Measurements from ENCODE around the gene BTAF1. TPM values are rescaled to one million over a fixed set of nuclear protein-coding genes. Genes with fewer than 3 reads are reported as not detected.
A peak's percentile ranks its signal among the peaks of the same experiment; 100 is the strongest.

Gene BTAF1
- total and polyA plus RNA-seq, 2 experiments from 2014 or later, result 30.4 to 55.7 TPM

- TF ChIP-seq EZH2phosphoT487 (IDR thresholded peaks at IDR 0.05; ENCODE audit: unreplicated experiment) (no peak), NANOG (IDR thresholded peaks at IDR 0.05; ENCODE audit: borderline replicate concordance) (no peak), ETS1 (IDR thresholded peaks at IDR 0.05) (no peak), REST (IDR thresholded peaks at IDR 0.05; ENCODE audit: unreplicated experiment) (no peak)
Measured at GRCh38 chr10:92042541-92042940, 119.0 kb downstream of the BTAF1 start (continued).

GRCh38 chr10:92045641-92046106 is 122.1 kb downstream of the BTAF1 start:
- peaks cover 18% of the 10 kb centered on the region; the same call in 1 of the 2 replicates for H3K4me1 ChIP-seq (ENCODE audit: insufficient read depth)
- peaks cover 16% of the 10 kb centered on the region; the same call in 1 of the 2 replicates for H3K27me3 ChIP-seq (ENCODE audit: insufficient read depth)
- peak overlapping the region; percentile 63; the same call in 2 of the 3 replicates for H3K4me3 Mint-ChIP-seq
- no peaks in the 10 kb centered on the region; the same call in 2 of the 3 replicates for H3K9me3 Mint-ChIP-seq
- ATAC-seq, result peak; percentile 93
- no peak overlapping the region for H3K27ac Mint-ChIP-seq
- peak overlapping the region; percentile 95 for H2AFZ ChIP-seq
- H3K27me3 Mint-ChIP-seq (ENCODE audit: insufficient read depth, low read depth, poor library complexity), result peaks cover 8% of the 10 kb centered on the region
- peak overlapping the region; percentile 61 for H3K4me3 ChIP-seq
- H3K9me2 ChIP-seq (ENCODE audit: insufficient read depth), result no peaks in the 10 kb centered on the region
- DNase-seq (ENCODE audit: low spot score), result peak; percentile 79
- peaks cover 22% of the 10 kb centered on the region for H3K4me1 Mint-ChIP-seq
- no peaks in the 10 kb centered on the region for H3K36me3 Mint-ChIP-seq (ENCODE audit: low read depth)
- no peaks in the 10 kb centered on the region for H3F3A ChIP-seq (replicated peaks; ENCODE audit: low read depth)
- no peaks in the 10 kb centered on the region for H3K36me3 ChIP-seq (ENCODE audit: insufficient read depth)
- no peak overlapping the region for H3K27ac ChIP-seq (ENCODE audit: low read depth)
- no peak for TF ChIP-seq REST (IDR thresholded peaks at IDR 0.05; ENCODE audit: unreplicated experiment)
- 0 out of 4 replicates have a peak, but pooled peaks of 1 of the 2 experiments have one; percentile 6 for TF ChIP-seq CTCF (conservative IDR thresholded peaks at IDR 0.05; ENCODE audit: low read depth in 2 of 2)
- TF ChIP-seq EZH2 (IDR thresholded peaks at IDR 0.05; ENCODE audit: low read depth, unreplicated experiment), result no peak
- TF ChIP-seq ZNF114 (CRISPR knock-in tag; IDR thresholded peaks at IDR 0.05), result no peak
- no peak for TF ChIP-seq ZNF331 (CRISPR knock-in tag; IDR thresholded peaks at IDR 0.05; ENCODE audit: low read depth)
- TF ChIP-seq JUNB (IDR thresholded peaks at IDR 0.05; ENCODE audit: unreplicated experiment), result no peak
- no peak for TF ChIP-seq EZH2phosphoT487 (IDR thresholded peaks at IDR 0.05; ENCODE audit: unreplicated experiment)
- H3K4me2 ChIP-seq, result peak overlapping the region; percentile 83
- no peaks in the 10 kb centered on the region for H3K79me2 ChIP-seq (replicated peaks; ENCODE audit: insufficient read depth)
- no peaks in the 10 kb centered on the region; the same call in 1 of the 2 replicates for H4K20me1 ChIP-seq (replicated peaks; ENCODE audit: insufficient read depth)

Measured in GM23338 (cell line).